ENCODE data around the gene NEB. TPM values are rescaled to one million over a fixed set of nuclear protein-coding genes. Genes with fewer than 3 reads are reported as not detected.

The NEB gene
- total and polyA plus RNA-seq, 10 donors: 0.96 to 6.2 (median 2.4) TPM

DNA sequence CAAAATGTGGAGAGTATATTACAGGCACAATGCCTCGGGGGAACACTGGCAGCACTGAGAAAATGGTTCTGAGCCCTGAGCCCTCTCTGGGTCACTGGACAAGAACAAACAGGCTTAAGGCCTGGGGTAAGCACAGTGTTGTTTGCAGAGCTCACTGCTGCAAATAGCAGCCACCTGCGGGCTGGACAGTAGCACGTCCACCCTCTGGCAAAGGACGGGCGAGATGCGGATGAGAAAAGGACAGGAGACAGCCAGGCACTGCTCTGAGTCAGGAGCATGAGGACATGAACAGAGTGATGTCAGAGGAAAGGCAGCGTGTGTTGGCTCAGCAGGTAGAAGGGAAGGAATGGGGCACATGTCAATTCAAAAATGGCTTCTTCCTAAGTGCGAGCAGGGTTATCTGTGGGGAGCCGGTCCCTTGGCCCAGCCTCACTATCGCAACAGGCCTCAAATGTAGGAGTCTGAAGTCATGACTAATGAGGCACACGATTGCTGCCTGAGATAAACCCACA, 25.9 kb upstream of the NEB start:
- Histone ChIP-seq H3K9me3 (no peaks in the 10 kb centered on the region), H3K36me3 (no peaks in the 10 kb centered on the region), H3K27me3 (replicated peaks in 1 of 7) (no peaks in the 10 kb centered on the region), H3K27ac (no peak overlapping the region), H3K4me3 (no peak overlapping the region), H3K4me1 (peaks cover 0 to 23% (median 5%) of the 10 kb centered on the region in 6 donors)
- no peak for DNase-seq
- intact Hi-C loops (cut with DNase I; ENCODE audit: low total_unique reads): no loop called here
- TF ChIP-seq, protein P1, sequence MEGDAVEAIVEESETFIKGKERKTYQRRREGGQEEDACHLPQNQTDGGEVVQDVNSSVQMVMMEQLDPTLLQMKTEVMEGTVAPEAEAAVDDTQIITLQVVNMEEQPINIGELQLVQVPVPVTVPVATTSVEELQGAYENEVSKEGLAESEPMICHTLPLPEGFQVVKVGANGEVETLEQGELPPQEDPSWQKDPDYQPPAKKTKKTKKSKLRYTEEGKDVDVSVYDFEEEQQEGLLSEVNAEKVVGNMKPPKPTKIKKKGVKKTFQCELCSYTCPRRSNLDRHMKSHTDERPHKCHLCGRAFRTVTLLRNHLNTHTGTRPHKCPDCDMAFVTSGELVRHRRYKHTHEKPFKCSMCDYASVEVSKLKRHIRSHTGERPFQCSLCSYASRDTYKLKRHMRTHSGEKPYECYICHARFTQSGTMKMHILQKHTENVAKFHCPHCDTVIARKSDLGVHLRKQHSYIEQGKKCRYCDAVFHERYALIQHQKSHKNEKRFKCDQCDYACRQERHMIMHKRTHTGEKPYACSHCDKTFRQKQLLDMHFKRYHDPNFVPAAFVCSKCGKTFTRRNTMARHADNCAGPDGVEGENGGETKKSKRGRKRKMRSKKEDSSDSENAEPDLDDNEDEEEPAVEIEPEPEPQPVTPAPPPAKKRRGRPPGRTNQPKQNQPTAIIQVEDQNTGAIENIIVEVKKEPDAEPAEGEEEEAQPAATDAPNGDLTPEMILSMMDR (IDR thresholded peaks at IDR 0.05 in 8 of 11, conservative IDR thresholded peaks at IDR 0.05 in 3 of 11): no peak
- TF ChIP-seq POLR2A (IDR thresholded peaks at IDR 0.05): no peak
- TF ChIP-seq POLR2AphosphoS5 (IDR thresholded peaks at IDR 0.05): no peak
- WGBS, 5 donors: 90 to 95% (median 94%) methylated on average over 11 of the region's 11 CpGs

DNA sequence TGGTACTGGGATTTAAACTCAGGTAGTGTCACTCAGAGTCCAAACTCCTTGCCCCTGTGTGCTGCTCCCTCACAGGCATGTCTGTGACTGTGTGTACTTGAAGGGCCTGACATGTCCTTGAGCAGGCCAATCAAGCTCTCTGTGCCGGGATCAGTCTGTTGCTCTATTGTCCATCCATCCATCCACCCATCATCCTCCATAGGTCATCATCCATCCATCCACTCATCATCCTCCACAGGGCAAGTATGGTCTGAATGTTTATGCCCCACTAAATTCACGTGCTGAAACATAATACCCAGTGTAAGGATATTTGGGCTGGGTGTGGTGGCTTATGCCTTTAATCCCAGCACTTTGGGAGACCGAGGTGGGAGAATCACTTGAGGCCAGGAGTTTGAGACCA, 24.5 kb upstream of the NEB start:
- DNase-seq: no peak
- TF ChIP-seq POLR2A (IDR thresholded peaks at IDR 0.05) (no peak), POLR2AphosphoS5 (IDR thresholded peaks at IDR 0.05) (no peak)
- TF ChIP-seq, protein P1 (IDR thresholded peaks at IDR 0.05 in 8 of 11, conservative IDR thresholded peaks at IDR 0.05 in 3 of 11): no peak
- H3K36me3 ChIP-seq: no peaks in the 10 kb centered on the region
- no peaks in the 10 kb centered on the region for H3K9me3 ChIP-seq
- H3K4me1 ChIP-seq: peaks cover 0 to 9% (median 1%) of the 10 kb centered on the region in 6 donors
- intact Hi-C loops (cut with DNase I; ENCODE audit: low total_unique reads): no loop called here
- H3K4me3 ChIP-seq: no peak overlapping the region
- no peaks in the 10 kb centered on the region for H3K27me3 ChIP-seq (replicated peaks in 1 of 7)
- WGBS, 5 donors: 78 to 98% (median 89%) methylated on average over 3 of the region's 3 CpGs
- no peak overlapping the region for H3K27ac ChIP-seq

- H3K36me3 ChIP-seq: no peaks in the 10 kb centered on the region
- H3K4me1 ChIP-seq: peaks cover 0 to under 1% (median 0%) of the 10 kb centered on the region in 6 donors
- H3K27ac ChIP-seq: no peak overlapping the region
- H3K9me3 ChIP-seq: no peaks in the 10 kb centered on the region
- 55 to 88% (median 61%) methylated on average over 1 of the region's 1 CpG for WGBS, 5 donors
- TF ChIP-seq POLR2A (IDR thresholded peaks at IDR 0.05) (no peak), POLR2AphosphoS5 (IDR thresholded peaks at IDR 0.05) (no peak)
- TF ChIP-seq, protein P1 (IDR thresholded peaks at IDR 0.05 in 8 of 11, conservative IDR thresholded peaks at IDR 0.05 in 3 of 11): no peak
- no peaks in the 10 kb centered on the region for H3K27me3 ChIP-seq (replicated peaks in 1 of 7)
- no peak for DNase-seq
- no peak overlapping the region for H3K4me3 ChIP-seq
- intact Hi-C loops (cut with DNase I; ENCODE audit: low total_unique reads): no loop called here
These were observed 23.6 kb upstream of the NEB start for GRCh38 chr2:151757861-151758260.

GRCh38 chr2:151756820-151757219, 22.5 kb upstream of the NEB start:
- no peaks in the 10 kb centered on the region for H3K4me1 ChIP-seq
- H3K27ac ChIP-seq: no peak overlapping the region
- H3K4me3 ChIP-seq: no peak overlapping the region
- intact Hi-C loops (cut with DNase I; ENCODE audit: low total_unique reads): no loop called here
- TF ChIP-seq POLR2AphosphoS5 (IDR thresholded peaks at IDR 0.05) (no peak), POLR2A (IDR thresholded peaks at IDR 0.05) (no peak)
- TF ChIP-seq, protein P1 (IDR thresholded peaks at IDR 0.05 in 8 of 11, conservative IDR thresholded peaks at IDR 0.05 in 3 of 11): no peak
- DNase-seq: no peak
- WGBS, 5 donors: 46 to 97% (median 91%) methylated on average over 2 of the region's 2 CpGs
- H3K27me3 ChIP-seq (replicated peaks in 1 of 7): no peaks in the 10 kb centered on the region
- no peaks in the 10 kb centered on the region for H3K36me3 ChIP-seq
- no peaks in the 10 kb centered on the region for H3K9me3 ChIP-seq

Data from spleen (tissue), 11 donors.